HG03039 (cell line): ENCODE results near the gene GLIS2.

Source experiments
- ATAC-seq: cut with Tn5 transposase; IDR thresholded peaks from one replicate; pipeline ENCODE4 v1.9.1; 2021; ENCODE audit warnings: mild to moderate bottlenecking, moderate library complexity; ENCODE audit not compliant: unreplicated experiment

GLIS2 gene

DNA sequence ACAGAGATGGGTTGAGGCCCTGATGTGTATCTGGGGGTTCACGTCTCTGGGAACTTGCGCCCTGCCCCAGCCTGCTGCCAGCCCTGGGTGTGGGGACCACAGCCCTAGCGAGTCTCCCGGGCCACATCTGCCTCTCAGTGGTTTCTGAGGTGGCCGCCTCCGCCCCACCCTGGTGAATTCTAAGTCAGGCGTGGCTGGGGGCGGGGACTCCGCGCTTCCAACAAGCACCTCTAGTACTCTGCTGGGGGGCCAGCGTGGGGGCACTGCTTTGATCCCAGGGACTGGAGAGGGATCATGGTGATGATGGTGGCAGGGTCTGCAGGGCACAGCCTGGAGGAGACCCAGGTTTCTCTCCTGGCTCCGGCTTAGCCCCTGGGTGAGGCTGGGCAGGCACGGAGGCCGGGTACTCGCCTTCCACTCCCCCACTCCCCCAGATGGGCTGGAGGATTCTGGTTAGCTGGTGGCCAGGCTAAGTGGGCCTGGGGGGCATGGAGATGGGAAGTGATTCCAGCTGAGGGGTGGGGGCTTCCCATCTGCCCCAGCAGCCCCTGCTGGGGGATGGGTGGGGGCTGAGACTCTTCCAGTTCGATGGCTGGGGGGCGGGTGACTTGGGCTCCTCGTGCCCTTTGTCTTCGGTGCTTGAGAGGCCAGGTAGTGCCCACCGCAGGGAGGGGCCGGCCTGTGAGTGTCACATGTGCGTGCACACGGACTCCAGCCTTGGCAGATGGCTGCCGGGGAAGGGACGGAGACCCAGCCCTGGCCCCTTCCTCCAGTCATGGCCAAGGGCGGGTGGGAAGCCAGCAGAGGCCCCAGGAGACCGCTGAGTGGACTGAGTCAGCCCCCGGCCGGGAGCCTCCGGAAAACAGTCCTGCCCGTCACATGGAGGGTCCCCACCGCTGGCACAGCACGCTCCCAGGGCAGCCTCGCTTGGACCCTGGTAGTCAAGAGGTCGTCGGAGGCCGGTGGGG is 3.9 kb downstream of the GLIS2 start:
- ATAC-seq: no peak

DNA sequence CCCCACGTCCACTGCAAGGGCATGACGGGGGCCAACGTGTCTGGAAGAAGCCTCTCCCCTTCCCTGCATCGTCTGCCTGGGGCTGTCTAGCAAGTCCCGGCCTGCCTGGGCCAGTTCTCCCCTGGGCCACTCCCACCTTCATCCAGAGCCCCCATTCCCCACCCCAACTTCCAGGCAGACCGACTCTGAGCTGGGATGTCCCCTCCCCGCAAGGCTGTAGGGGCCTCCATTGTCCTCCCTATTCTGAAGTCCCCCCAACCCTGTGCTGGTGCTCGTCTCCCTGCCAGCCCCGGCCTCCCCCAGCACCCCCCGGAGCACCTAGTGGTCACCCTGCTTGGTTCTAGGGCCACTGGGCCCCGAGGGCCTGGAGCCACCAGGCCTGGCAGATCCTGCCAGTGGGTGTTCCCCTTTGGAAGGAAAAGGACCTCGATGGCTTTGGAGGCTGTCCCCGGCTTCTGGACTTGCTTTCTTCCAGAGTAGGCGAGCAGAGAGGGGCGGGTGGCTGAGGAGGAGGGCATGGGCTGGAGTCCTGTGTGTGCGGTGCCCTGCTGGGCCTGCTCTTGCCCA is 4.8 kb downstream of the GLIS2 start:
- ATAC-seq: no peak

DNA sequence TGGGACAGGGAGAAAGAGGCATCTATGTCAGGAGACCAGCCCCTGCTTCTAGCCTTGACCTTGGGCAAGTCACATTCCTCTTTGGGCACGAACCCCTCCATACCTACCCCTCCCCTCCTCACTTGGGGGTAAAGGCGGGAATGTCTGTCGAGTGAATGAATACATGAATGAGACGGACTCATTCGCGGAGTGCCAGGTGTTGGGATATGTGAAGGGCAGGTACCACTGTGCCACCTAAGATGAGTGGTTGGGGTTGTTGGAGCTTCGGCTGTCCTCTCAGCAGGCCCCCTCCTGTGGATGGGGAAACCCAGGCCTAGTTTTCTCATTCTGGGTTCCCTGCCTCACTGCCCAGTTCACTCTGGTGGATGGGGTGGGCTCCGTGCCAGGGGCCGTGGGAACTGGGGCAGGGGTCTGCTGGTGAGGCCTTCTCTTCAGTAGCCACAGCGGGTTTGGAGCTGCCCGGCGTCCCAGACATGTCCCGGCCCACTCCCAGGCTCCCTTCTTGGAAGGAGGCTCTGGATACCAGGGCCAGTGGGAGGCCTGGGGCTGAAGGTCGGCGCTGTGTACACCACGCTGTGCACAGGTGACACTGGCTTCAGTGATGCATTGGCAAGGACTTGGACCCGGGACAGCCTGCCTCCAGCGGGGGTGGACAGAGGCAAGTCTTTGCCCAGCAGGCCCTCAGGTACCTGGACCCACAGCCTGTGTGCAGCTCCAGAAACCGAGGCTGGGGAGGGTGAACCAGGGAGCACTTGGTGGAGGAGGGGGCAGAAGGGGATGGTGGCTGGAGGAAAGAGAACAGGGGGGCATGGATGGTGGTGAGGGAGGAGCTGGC is 5.6 kb downstream of the GLIS2 start:
- no peak for ATAC-seq

DNA sequence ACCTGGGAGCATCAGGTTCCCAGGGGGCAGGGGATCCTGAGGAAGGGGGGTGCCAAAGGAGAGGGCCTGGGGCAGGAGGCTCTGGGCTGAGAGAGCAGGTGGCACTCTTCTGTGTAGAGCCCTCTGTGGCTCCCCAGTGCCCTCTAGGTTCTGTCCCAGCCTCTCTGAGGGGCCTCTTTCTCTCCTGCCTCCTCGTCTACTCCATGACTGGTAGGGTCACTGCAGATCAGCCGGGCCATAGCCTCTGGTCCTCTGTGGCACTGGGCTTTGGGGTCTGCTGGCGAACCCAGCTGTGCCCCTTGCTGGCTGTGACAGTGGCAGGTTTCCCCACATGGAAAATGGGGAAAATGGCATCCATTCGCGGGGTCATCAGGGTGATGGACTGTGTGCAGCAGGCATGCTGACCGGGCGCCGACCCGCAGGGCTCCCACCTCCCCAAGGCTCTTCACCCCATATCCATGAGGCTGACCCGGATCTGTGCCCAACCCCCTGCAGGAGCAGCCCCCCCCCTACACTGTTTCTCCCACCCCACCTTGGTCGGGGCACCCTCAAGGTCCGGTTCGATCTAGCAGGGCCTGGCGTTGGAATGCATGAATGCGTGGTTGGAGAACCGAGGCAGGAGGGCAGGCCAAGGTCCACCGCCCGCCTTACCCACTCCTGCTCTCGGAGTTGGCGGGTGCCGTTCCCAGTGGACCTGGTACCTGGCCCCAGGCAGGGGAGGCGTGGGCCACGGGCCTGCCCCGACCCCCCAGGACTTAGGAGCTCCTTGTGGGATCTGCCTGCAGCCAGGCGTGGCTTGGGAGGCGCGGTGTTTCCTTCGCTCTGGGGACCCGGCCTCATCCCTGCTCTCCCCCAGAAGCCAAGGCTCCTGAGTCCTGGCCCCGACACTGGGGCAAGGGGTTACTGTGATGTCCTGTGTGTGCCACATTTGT is 6.5 kb downstream of the GLIS2 start:
- ATAC-seq: no peak

DNA sequence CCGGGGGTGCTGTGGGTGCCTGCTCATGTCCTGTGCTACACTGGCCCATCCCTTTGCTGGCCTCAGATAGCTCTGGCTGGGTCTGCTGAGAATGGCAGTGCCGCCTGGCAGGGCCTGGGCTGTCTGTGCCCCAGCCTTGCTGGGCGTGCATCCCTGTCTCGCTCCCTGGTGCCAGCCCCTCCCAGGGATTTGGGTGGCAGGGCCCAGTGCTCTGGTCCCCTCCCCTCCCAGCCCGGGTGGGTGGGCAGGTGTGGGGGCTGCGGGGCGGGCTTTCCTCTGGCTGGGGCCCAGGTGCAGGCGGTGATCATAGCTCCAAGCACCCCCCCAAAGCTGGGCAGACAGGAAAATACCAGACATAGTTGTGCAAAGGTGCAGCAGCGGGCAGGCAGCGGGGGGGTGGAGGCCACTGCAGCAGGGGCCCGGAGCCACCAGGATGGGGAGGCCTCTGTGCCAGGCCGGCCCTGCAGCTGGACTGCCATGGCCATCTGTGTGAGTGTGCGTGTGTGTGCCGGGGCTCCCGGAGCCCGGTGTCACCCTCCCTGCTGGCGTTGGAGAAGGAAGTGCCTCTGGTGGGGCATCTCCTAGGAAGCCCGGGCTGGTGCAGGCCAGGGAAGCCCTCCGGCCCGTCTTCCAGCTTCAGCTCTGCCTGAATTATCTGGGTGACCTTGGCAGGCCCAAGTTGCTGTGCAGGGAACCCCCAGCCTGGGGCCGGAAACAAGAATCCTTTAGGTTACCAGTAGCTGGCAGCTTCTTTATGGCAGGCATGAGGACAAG is 7.4 kb downstream of the GLIS2 start:
- no peak for ATAC-seq

DNA sequence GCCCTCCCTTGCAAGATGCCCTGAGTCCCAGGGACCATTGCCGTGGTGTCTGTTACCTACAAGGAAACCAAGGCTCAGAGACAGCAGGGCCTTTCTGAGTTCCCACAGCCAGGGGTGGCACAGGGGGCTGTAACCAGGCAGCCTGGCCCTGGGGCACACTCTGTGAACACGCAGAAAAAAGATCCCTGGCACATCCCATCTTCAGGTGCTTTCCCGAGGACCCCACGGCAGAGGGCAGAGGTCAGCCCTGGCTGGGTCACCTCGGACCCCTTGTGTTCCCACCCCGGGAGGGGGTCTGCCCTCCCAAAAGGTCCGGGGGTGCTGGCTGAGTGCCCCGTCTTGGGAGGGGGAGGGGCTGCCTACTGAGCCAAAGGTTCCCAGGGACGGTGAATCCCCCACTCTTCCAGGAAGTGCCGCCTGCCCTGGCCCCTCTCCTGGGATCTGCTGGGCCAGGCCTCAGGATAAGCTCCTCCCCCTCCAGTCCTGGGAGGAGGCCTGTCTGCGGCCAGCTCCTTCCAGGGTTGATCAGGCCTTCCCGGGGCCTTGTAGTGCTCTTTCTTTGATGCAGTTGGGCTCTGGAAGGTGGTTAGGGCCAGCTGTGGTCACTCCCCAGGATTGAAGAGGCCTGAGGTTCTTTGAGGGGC is 8.1 kb downstream of the GLIS2 start:
- ATAC-seq: no peak

DNA sequence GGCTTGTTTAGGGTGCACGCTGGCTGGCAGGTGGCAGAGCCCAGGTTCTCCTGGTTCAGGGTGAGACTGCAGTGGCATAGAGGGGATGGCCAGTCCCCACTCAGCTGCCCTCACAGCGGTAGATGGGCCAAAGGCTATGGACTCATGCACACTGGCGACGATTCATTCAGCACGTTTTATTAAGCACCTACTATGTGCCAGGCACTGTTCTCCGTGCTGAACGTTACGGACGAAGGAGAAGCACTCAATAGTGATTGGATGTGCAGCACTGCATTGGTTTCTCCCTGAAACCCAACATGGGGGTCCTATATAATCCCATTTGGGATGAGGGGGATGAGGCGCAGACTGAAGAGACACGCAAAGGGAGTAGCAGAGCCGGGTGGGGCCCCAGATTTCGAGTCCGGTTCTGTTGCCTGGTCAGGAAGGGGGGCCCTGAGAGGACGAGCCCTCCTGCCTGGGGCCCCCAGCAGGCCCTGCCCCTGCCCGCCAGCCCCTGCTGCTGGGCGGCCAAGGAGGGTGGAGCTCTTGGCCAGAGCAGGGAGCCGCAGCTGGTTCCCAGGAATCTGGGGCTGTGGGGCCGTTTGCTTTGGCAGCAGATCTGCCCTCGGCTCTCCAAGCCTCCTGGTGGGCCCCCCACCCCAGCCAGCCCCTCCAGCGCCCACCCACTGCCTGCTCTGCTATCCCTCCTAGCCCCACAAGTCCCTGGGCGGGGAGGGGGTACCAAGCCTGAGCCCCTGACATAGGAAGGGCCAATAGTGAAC is 8.8 kb downstream of the GLIS2 start:
- ATAC-seq: no peak

DNA sequence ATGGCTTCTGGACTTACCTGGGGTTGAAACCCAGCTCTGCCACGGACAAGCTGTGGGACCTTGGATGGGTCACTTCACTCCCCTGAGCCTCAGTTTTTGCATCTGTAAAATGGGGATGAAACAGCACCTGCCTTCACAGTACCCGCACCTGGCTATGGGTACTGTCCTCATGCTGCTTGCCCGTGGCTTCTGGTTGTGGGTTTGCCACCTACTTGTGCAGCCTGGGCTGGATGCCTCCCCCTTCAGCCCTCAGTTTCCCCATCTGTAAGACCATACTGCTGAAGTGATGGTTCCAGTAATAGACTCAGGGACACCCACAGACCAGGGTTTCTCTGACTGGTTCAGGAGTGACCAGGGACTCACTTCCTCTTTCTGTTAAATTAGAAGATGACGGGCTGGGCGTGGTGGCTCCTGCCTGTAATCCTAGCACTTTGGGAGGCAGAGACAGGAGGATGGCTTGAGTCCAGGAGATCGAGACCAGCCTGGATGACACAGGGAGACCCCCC is 9.4 kb downstream of the GLIS2 start:
- ATAC-seq: no peak

DNA sequence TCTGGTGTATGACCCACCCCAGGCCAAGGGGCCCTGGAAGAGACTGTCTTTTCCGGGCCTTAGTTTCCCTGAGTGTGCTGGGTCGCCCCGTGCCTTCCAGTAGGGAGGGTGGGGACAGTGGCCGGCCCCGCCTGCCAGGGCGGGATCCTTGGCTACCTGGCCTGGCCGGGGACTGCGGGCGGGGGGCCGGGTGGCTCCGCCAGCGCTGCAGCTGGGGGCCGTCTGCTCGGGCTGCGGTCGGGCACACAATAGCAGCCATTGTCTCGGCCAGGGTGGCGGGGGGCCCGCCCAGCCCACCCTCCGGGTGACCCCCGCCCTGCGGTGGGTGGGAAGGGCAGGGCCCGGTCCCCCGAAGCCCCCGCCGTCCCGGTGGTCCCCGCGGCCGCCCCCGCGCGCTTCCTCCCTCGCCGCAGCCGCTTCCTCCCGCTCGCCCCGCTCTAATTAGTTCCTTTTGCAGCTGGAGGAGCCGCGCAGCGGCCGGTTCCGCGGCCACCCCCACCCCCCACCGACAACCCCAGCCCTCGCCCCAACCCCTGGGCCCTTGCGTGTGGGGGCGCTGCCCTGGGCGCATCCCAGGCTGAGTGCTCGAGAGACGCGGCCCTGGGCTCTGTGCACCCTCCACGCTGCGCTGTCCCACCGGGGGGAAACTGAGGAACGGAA is 11.6 kb downstream of the GLIS2 start:
- ATAC-seq: no peak

DNA sequence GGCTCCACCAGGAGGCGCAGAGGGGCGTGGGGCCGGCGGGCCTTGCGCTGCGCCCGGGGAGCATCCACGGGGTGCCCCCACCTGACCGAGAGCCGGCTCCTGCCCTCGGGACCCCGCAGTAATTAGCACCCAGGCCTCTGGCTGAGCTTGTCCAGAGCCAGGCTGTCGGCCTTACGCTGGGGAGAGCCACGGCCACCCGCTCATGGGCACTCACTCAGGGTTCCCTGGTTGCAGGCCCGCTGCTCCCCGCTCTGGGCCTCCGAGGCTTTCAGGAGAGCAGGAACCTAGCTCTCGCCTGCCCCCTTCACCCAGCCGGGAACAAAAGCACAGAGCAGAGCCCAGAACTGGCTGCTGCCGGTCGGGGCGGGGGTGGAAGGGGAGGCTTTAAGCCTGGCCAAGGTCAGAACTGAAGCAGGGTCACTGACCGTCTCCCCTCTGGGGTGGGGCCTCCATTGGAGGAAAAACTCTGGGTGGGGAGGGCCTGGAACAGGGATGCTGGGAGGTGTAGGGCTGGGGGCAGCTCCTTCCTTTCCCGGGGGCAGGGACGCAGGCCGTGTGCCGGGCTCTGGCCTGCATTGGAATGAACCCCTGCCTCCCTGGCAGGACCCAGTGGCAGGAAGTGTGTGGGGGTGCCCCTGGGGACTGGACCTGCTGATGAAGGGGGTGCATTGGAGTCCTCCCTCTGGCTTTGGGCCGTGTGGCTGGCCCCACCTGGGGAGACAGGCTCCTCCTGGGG is 12.3 kb downstream of the GLIS2 start:
- no peak for ATAC-seq

DNA sequence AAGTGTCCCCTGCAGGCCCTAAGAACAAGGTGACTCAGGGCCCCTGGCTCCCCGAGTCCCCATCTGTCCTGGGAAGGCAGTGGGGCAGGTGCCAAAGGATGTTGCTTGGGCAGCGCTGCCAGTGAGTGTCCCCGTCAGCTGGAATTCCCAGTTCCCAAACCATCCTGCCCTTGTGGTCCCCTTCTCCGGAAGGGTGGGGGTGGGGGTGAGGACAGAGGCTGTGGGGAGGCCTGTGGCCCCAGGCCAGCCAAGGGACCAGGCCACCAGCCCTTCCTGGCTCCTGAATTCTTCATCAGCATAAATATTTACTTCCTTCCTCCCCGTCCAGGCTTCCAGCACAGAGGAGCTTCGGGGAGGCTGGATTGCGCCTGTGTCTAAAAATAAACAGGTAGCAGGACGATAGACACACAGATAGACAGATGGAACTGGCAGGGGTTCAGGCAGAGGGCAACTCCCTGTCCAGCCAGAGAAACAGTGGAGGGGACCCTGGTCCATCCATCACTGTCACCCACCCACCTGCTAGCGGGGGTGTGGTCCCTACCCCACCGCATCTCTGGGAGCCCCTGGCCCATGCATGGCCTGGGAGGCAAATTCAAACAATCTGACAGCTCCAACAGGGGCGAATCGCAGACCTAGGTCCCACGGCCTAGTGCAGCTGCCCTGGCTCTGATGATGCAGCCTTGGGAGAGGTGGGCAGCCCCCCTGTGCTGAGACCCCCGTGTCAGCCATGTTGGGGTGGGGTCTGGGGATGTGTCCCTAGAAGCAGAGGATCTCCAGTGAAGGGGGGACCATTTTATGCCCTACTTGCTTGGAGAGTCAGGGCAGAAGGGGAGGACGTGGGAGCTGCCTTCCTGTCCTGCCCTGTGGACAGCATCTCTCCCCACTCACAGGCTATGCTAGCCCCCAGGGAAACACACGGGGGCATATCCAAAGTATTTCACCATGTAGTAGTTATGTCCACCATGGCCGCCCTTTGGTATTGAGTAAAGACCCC is 13.2 kb downstream of the GLIS2 start:
- ATAC-seq: no peak

DNA sequence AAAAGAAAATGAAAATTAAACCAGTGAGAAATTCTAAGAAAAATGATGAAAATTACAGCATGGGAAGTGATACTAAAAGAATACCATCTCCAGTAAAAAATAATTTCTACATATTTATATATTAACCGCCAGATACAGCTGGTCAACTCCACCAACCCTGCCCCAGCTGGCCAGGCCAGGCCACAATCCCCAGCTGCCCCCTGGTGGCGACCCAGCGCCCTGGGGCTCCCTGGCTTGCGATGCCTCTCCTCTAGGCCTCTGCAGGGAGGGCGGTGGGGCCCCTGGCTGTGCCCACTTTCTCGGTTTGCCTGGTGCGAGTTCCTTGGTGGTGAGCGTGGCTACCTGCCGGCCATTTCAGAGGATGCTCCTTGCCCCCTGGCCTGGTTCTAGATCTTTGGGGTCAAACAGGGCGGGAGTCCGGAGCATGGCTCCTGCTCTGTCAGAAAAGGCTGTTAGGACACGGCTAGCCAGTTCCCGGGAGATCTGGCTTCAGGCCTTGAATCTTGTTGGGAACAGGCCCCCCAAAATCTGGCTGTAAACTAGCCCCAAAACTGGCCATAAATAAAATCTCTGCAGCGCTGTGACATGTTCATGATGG is 14.5 kb downstream of the GLIS2 start:
- no peak for ATAC-seq

DNA sequence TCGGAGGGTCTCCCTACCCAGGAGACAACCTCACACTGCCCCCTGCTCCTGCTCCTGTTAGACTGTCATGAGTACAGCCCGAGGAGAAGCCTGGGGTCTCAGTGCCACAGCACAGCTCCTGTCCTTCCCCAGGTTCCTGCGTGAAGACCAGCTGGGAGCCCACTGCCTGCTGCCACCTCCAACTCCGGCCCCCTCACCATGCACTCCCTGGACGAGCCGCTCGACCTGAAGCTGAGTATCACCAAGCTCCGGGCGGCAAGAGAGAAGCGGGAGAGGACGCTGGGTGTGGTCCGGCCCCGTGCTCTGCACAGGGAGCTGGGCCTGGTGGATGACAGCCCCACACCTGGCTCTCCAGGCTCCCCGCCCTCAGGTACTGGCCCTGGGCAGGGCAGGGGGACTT is 16.2 kb downstream of the GLIS2 start:
- no peak for ATAC-seq

DNA sequence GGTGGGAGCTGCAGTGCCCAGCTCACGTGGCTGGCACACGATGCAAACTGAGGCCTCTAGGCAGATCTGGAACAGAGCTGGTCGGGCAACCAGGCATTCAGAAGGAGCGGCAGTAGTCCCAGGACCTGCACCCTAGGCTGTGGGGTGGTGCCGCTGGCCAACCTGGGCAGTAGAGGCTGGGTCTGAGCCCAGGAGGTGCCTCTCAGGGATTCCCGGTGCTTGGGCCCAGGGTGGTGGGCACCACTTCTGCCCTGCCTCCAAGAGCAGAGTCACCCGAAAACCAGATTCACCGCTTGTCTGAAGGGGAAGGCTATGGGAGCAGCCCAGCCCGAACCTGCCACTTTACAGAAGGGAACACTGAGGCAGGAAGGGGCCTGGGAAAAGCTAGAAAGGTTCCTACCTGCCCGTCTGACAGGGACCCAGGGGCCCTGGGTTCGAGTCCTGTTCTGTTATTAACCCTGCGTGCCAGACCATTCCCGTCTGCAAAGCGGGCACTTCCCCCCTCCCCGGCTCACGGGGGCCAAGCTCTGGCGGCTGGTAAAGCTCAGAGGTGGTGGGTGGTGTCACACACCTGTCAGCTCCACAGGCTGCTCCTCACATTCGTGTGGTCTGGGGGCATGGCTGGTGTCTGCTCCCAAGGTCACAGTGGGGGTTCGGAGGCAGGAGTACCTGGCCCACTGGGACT is 16.9 kb downstream of the GLIS2 start:
- ATAC-seq: no peak

DNA sequence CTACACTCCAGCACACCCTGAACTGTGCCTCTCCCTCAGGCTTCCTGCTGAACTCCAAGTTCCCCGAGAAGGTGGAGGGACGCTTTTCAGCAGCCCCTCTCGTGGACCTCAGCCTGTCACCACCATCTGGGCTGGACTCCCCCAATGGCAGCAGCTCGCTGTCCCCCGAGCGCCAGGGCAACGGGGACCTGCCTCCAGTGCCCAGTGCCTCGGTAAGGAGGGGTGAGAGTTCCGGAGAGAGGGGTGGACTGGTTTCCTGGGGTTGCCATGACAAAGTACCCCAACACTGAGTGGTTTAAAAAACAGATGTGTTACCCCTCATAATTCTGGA is 17.4 kb downstream of the GLIS2 start:
- ATAC-seq: no peak
